Measurements from ENCODE around the gene KANSL2. TPM values are rescaled to one million over a fixed set of nuclear protein-coding genes. Genes with fewer than 3 reads are reported as not detected.

KANSL2 gene
- polyA plus RNA-seq, 3 donors, result 12.2 to 20.3 (median 12.5) TPM

- intact Hi-C loops (cut with micrococcal nuclease), result no loop called here
- peaks cover 82 to 89% of the 10 kb centered on the region in 2 donors for H3K36me3 Mint-ChIP-seq
- no peaks in the 10 kb centered on the region for H3K27me3 Mint-ChIP-seq (ENCODE audit: low read depth in 3 of 3)
- H3K4me2 ChIP-seq (replicated peaks; ENCODE audit: extremely low read depth, low read length, poor library complexity, severe bottlenecking), result no peak overlapping the region
- no CpG with 5 or more reads among the region's 2 CpGs for WGBS (ENCODE audit: insufficient coverage)
- H3K4me3 Mint-ChIP-seq, result no peak overlapping the region
- H3K27ac Mint-ChIP-seq, result peak overlapping the region in 1 of 7 donors; percentile 15
- no peaks in the 10 kb centered on the region for H3K27me3 ChIP-seq (ENCODE audit: control insufficient read depth in 2 of 2, insufficient read depth in 2 of 2, low read length in 2 of 2)
- peaks cover 70 to 92% of the 10 kb centered on the region in 2 donors for H3K36me3 ChIP-seq (replicated peaks in 1 of 2; ENCODE audit: control insufficient read depth in 1 of 2, insufficient read depth in 2 of 2, low read length in 2 of 2)
- H3K9me3 ChIP-seq (replicated peaks in 1 of 2; ENCODE audit: control insufficient read depth in 1 of 2, insufficient read depth in 1 of 2, low read length in 2 of 2), result no peaks in the 10 kb centered on the region
- no peak overlapping the region for H3K4me3 ChIP-seq (replicated peaks in 1 of 3; ENCODE audit: low read depth in 2 of 3, low read length in 3 of 3)
- no peak for DNase-seq
- peaks cover 0 to 3% (median 0%) of the 10 kb centered on the region in 7 donors for H3K9me3 Mint-ChIP-seq
- H3K9ac ChIP-seq (ENCODE audit: insufficient read depth, low read length, poor library complexity, severe bottlenecking), result no peak overlapping the region
- H3K27ac ChIP-seq (ENCODE audit: low read depth in 1 of 2, low read length in 2 of 2), result no peak overlapping the region
- H4K20me1 ChIP-seq (ENCODE audit: insufficient read depth, low read length), result peaks cover 23% of the 10 kb centered on the region
- no peak for TF ChIP-seq CTCF (IDR thresholded peaks at IDR 0.05)
- H3K4me1 ChIP-seq (ENCODE audit: control insufficient read depth in 1 of 2, insufficient read depth in 2 of 2, low read length in 2 of 2), result no peaks in the 10 kb centered on the region
- H3K4me1 Mint-ChIP-seq, result no peaks in the 10 kb centered on the region
- peaks cover 16% of the 10 kb centered on the region for H3K79me2 ChIP-seq (ENCODE audit: insufficient read depth, low read length)
- H2AFZ ChIP-seq (ENCODE audit: insufficient read depth, low read depth, low read length, poor library complexity, severe bottlenecking), result no peak overlapping the region
Measured at GRCh38 chr12:48691826-48692487, 9.9 kb upstream of the KANSL2 start.

- Histone ChIP-seq H4K20me1 (ENCODE audit: insufficient read depth, low read length) (peaks cover 20% of the 10 kb centered on the region), H2AFZ (ENCODE audit: insufficient read depth, low read depth, low read length, poor library complexity, severe bottlenecking) (no peak overlapping the region), H3K9ac (ENCODE audit: insufficient read depth, low read length, poor library complexity, severe bottlenecking) (no peak overlapping the region), H3K4me3 (replicated peaks in 1 of 3; ENCODE audit: low read depth in 2 of 3, low read length in 3 of 3) (no peak overlapping the region), H3K79me2 (ENCODE audit: insufficient read depth, low read length) (peaks cover 6% of the 10 kb centered on the region), H3K27me3 (ENCODE audit: control insufficient read depth in 2 of 2, insufficient read depth in 2 of 2, low read length in 2 of 2) (no peaks in the 10 kb centered on the region), H3K4me1 (ENCODE audit: control insufficient read depth in 1 of 2, insufficient read depth in 2 of 2, low read length in 2 of 2) (no peaks in the 10 kb centered on the region), H3K36me3 (replicated peaks in 1 of 2; ENCODE audit: control insufficient read depth in 1 of 2, insufficient read depth in 2 of 2, low read length in 2 of 2) (peaks cover 62 to 82% of the 10 kb centered on the region in 2 donors), H3K27ac (ENCODE audit: low read depth in 1 of 2, low read length in 2 of 2) (no peak overlapping the region), H3K4me2 (replicated peaks; ENCODE audit: extremely low read depth, low read length, poor library complexity, severe bottlenecking) (no peak overlapping the region), H3K9me3 (replicated peaks in 1 of 2; ENCODE audit: control insufficient read depth in 1 of 2, insufficient read depth in 1 of 2, low read length in 2 of 2) (no peaks in the 10 kb centered on the region)
- Mint-ChIP-seq H3K4me3 (no peak overlapping the region), H3K27ac (no peak overlapping the region), H3K27me3 (ENCODE audit: low read depth in 3 of 3) (peaks cover 0 to 5% (median 3%) of the 10 kb centered on the region in 3 donors), H3K36me3 (peaks cover 77 to 79% of the 10 kb centered on the region in 2 donors), H3K4me1 (no peaks in the 10 kb centered on the region), H3K9me3 (peaks cover 0 to 3% (median 0%) of the 10 kb centered on the region in 7 donors)
- no peak for DNase-seq
- 100% methylated on average over 3 of the region's 4 CpGs for WGBS (ENCODE audit: insufficient coverage)
- no peak for TF ChIP-seq CTCF (IDR thresholded peaks at IDR 0.05)
- intact Hi-C loops (cut with micrococcal nuclease), result no loop called here
Measured at GRCh38 chr12:48690990-48691389, 9.0 kb upstream of the KANSL2 start.
